HEK293 (cell line): ENCODE data around the gene STARD9.

Source experiments
- ATF2 ChIP-seq: fragments of 450-650 bp; formaldehyde crosslinking; IDR thresholded peaks from 2 replicates; pipeline ENCODE4 v1.5.1; 2016; ENCODE audit warnings: missing biosample characterization, missing genetic modification characterization, low read depth
- GLIS2 ChIP-seq: fragments of 450-650 bp; formaldehyde crosslinking; IDR thresholded peaks from 2 replicates; pipeline ENCODE4 v1.5.1; 2016; ENCODE audit warnings: missing biosample characterization, missing genetic modification characterization
- KLF8 ChIP-seq: fragments of 450-650 bp; formaldehyde crosslinking; IDR thresholded peaks from 2 replicates; pipeline ENCODE4 v1.5.1; 2016; ENCODE audit warnings: missing biosample characterization, missing genetic modification characterization
- KLF9 ChIP-seq: fragments of 450-650 bp; formaldehyde crosslinking; IDR thresholded peaks from 2 replicates; pipeline ENCODE4 v1.5.1; 2016; ENCODE audit warnings: missing biosample characterization, missing genetic modification characterization, low read depth
- PBX3 ChIP-seq: sonication (generic); formaldehyde crosslinking; IDR thresholded peaks from 2 replicates; pipeline ENCODE4 v1.8.1; 2022; ENCODE audit warnings: mild to moderate bottlenecking, moderate library complexity, missing genetic modification reagents
- PRDM1 ChIP-seq: fragments of 450-650 bp; formaldehyde crosslinking; IDR thresholded peaks from 2 replicates; pipeline ENCODE4; 2016; ENCODE audit warnings: missing biosample characterization, missing genetic modification characterization
- PRDM10 ChIP-seq: fragments of 450-650 bp; formaldehyde crosslinking; IDR thresholded peaks from 2 replicates; pipeline ENCODE4 v1.5.1; 2016; ENCODE audit warnings: missing biosample characterization, missing genetic modification characterization
- PRDM6 ChIP-seq: fragments of 450-650 bp; formaldehyde crosslinking; IDR thresholded peaks from 2 replicates; pipeline ENCODE4 v1.5.1; 2017; ENCODE audit warnings: missing biosample characterization, missing genetic modification characterization
- SP2 ChIP-seq: fragments of 450-650 bp; formaldehyde crosslinking; IDR thresholded peaks from 2 replicates; pipeline ENCODE4 v1.5.1; 2016; ENCODE audit warnings: missing biosample characterization, missing genetic modification characterization
- YY2 ChIP-seq: fragments of 450-650 bp; formaldehyde crosslinking; IDR thresholded peaks from 2 replicates; pipeline ENCODE4 v1.5.1; 2016; ENCODE audit warnings: missing biosample characterization, missing genetic modification characterization
- ZBTB17 ChIP-seq: fragments of 450-650 bp; formaldehyde crosslinking; IDR thresholded peaks from 2 replicates; pipeline ENCODE4 v1.5.1; 2016; ENCODE audit warnings: missing biosample characterization, missing genetic modification characterization
- ZFP37 ChIP-seq: fragments of 450-650 bp; formaldehyde crosslinking; IDR thresholded peaks from 2 replicates; pipeline ENCODE4 v1.5.1; 2016; ENCODE audit warnings: missing biosample characterization, missing genetic modification characterization
- ZNF10 ChIP-seq: fragments of 450-650 bp; formaldehyde crosslinking; IDR thresholded peaks from 2 replicates; pipeline ENCODE4 v1.5.1; 2017; ENCODE audit warnings: missing biosample characterization, missing genetic modification characterization
- ZNF155 ChIP-seq: fragments of 450-650 bp; formaldehyde crosslinking; IDR thresholded peaks from 2 replicates; pipeline ENCODE4 v1.5.1; 2016; ENCODE audit warnings: missing biosample characterization, missing genetic modification characterization
- ZNF23 ChIP-seq: fragments of 450-650 bp; formaldehyde crosslinking; IDR thresholded peaks from 2 replicates; pipeline ENCODE4 v1.5.1; 2016; ENCODE audit warnings: missing biosample characterization, missing genetic modification characterization, borderline replicate concordance
- ZNF292 ChIP-seq: fragments of 450-650 bp; formaldehyde crosslinking; IDR thresholded peaks from 2 replicates; pipeline ENCODE4 v1.5.1; 2016; ENCODE audit warnings: low read depth, missing biosample characterization, missing genetic modification characterization, borderline replicate concordance
- ZNF341 ChIP-seq: fragments of 450-650 bp; formaldehyde crosslinking; IDR thresholded peaks from 2 replicates; pipeline ENCODE4; 2016; ENCODE audit warnings: low read depth, missing biosample characterization, missing genetic modification characterization
- ZNF561 ChIP-seq: fragments of 450-650 bp; IDR thresholded peaks from 2 replicates; pipeline ENCODE4 v1.5.1; 2018; ENCODE audit warnings: missing biosample characterization, missing genetic modification characterization, borderline replicate concordance
- ZNF571 ChIP-seq: fragments of 450-650 bp; formaldehyde crosslinking; IDR thresholded peaks from 2 replicates; pipeline ENCODE4 v1.5.0; 2017; ENCODE audit warnings: missing biosample characterization, missing genetic modification characterization
- ZNF76 ChIP-seq: fragments of 450-650 bp; formaldehyde crosslinking; IDR thresholded peaks from 2 replicates; pipeline ENCODE4; 2016; ENCODE audit warnings: low read depth, missing biosample characterization, missing genetic modification characterization, borderline replicate concordance
- ZSCAN23 ChIP-seq: fragments of 450-650 bp; formaldehyde crosslinking; IDR thresholded peaks from 2 replicates; pipeline ENCODE4 v1.5.1; 2016; ENCODE audit warnings: missing biosample characterization, missing genetic modification characterization
- ZSCAN30 ChIP-seq: fragments of 450-650 bp; IDR thresholded peaks from 2 replicates; pipeline ENCODE4 v1.5.1; 2018; ENCODE audit warnings: missing biosample characterization, mild to moderate bottlenecking, missing genetic modification characterization, moderate library complexity
- TF ChIP-seq, protein P1 (sequence below): fragments of 450-650 bp; IDR thresholded peaks from 2 replicates; pipeline ENCODE4 v1.5.1; 2018; ENCODE audit warnings: missing biosample characterization, mild to moderate bottlenecking, missing genetic modification characterization
- TF ChIP-seq, protein P2 (sequence below): fragments of 450-650 bp; formaldehyde crosslinking; IDR thresholded peaks from 2 replicates; pipeline ENCODE4 v1.5.1; 2016; ENCODE audit warnings: missing biosample characterization, missing genetic modification characterization
- TF ChIP-seq, protein P3 (sequence below): fragments of 450-650 bp; formaldehyde crosslinking; IDR thresholded peaks from 2 replicates; pipeline ENCODE4 v1.5.1; 2016; ENCODE audit warnings: missing biosample characterization, missing genetic modification characterization

Gene STARD9

GRCh38 chr15:42575188-42576039, at the start of gene STARD9 (continued):
- peak; percentile 74; the same call in 1 of the 2 replicates for TF ChIP-seq ZFP37 (tag by site-specific recombination)
- no peak for TF ChIP-seq ZNF155 (tag by site-specific recombination)
- TF ChIP-seq ZNF561 (tag by site-specific recombination) = peak; percentile 85
- TF ChIP-seq, protein P1, sequence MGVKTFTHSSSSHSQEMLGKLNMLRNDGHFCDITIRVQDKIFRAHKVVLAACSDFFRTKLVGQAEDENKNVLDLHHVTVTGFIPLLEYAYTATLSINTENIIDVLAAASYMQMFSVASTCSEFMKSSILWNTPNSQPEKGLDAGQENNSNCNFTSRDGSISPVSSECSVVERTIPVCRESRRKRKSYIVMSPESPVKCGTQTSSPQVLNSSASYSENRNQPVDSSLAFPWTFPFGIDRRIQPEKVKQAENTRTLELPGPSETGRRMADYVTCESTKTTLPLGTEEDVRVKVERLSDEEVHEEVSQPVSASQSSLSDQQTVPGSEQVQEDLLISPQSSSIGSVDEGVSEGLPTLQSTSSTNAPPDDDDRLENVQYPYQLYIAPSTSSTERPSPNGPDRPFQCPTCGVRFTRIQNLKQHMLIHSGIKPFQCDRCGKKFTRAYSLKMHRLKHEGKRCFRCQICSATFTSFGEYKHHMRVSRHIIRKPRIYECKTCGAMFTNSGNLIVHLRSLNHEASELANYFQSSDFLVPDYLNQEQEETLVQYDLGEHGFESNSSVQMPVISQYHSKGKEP (tag by site-specific recombination) = no peak
- TF ChIP-seq, protein P2, sequence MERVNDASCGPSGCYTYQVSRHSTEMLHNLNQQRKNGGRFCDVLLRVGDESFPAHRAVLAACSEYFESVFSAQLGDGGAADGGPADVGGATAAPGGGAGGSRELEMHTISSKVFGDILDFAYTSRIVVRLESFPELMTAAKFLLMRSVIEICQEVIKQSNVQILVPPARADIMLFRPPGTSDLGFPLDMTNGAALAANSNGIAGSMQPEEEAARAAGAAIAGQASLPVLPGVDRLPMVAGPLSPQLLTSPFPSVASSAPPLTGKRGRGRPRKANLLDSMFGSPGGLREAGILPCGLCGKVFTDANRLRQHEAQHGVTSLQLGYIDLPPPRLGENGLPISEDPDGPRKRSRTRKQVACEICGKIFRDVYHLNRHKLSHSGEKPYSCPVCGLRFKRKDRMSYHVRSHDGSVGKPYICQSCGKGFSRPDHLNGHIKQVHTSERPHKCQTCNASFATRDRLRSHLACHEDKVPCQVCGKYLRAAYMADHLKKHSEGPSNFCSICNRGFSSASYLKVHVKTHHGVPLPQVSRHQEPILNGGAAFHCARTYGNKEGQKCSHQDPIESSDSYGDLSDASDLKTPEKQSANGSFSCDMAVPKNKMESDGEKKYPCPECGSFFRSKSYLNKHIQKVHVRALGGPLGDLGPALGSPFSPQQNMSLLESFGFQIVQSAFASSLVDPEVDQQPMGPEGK (tag by site-specific recombination) = peak; percentile 85
- peak; percentile 42; the same call in 1 of the 2 replicates for TF ChIP-seq ZNF76 (tag by site-specific recombination)
- peak; percentile 20; the same call in 1 of the 2 replicates for TF ChIP-seq PRDM10
- TF ChIP-seq ZNF571 (tag by site-specific recombination) = no peak
- no peak for TF ChIP-seq ZNF341 (tag by site-specific recombination)
- peak; percentile 53 for TF ChIP-seq ZBTB17 (tag by site-specific recombination)
- TF ChIP-seq ZNF292 = no peak
- no peak for TF ChIP-seq ZNF10 (tag by site-specific recombination)
- no peak for TF ChIP-seq PRDM1
- TF ChIP-seq PRDM6 = no peak
- TF ChIP-seq, protein P3, sequence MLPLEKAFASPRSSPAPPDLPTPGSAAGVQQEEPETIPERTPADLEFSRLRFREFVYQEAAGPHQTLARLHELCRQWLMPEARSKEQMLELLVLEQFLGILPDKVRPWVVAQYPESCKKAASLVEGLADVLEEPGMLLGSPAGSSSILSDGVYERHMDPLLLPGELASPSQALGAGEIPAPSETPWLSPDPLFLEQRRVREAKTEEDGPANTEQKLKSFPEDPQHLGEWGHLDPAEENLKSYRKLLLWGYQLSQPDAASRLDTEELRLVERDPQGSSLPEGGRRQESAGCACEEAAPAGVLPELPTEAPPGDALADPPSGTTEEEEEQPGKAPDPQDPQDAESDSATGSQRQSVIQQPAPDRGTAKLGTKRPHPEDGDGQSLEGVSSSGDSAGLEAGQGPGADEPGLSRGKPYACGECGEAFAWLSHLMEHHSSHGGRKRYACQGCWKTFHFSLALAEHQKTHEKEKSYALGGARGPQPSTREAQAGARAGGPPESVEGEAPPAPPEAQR (tag by site-specific recombination) = no peak
- TF ChIP-seq ZSCAN23 = no peak
- peak; percentile 91 for TF ChIP-seq GLIS2 (tag by site-specific recombination)
- TF ChIP-seq ZSCAN30 (tag by site-specific recombination) = 0 out of 2 replicates have a peak, but pooled peaks have one; percentile 17
- TF ChIP-seq KLF9 = peak; percentile 50; the same call in 1 of the 2 replicates
- TF ChIP-seq ZNF23 (tag by site-specific recombination) = no peak
- no peak for TF ChIP-seq YY2 (tag by site-specific recombination)
- peak; percentile 97 for TF ChIP-seq KLF8 (tag by site-specific recombination)
- TF ChIP-seq PBX3 (CRISPR knock-in tag) = no peak
- no peak for TF ChIP-seq ATF2 (tag by site-specific recombination)
- peak; percentile 95 for TF ChIP-seq SP2 (tag by site-specific recombination)
